IPS DF 4.7 (cell line): ENCODE measurements around the gene ANXA1.

Experiments
- DNase-seq: peaks from one replicate; pipeline ENCODE4 v3.0.0-alpha.2; 2013; ENCODE audit warnings: low spot score; ENCODE audit errors: extremely low read depth

ANXA1 gene

DNA sequence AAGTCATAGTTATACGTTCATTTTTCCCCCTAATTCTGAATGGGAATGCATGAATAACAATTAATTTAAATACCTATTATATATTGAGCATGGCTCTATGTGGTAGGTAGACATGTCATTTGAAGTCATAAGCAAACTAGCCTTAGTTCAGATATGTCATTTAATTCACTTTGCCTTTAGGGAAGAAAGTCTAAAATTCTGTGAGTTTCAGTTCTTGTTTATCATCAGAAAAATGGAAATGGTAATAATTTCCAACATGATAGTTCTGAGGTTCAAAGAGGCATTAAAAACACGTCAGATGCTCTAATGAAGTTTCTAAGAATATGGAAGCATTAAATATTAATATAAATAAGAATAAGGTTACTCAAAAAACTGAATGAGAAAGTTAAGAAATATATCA is 13.1 kb upstream of the ANXA1 start:
- no peak for DNase-seq

GRCh38 chr9:73141282-73141681 is 10.4 kb upstream of the ANXA1 start:
- DNase-seq: no peak

GRCh38 chr9:73143711-73144328 is 7.8 kb upstream of the ANXA1 start:
- no peak for DNase-seq

GRCh38 chr9:73146111-73146815 is 5.4 kb upstream of the ANXA1 start:
- no peak for DNase-seq

DNA sequence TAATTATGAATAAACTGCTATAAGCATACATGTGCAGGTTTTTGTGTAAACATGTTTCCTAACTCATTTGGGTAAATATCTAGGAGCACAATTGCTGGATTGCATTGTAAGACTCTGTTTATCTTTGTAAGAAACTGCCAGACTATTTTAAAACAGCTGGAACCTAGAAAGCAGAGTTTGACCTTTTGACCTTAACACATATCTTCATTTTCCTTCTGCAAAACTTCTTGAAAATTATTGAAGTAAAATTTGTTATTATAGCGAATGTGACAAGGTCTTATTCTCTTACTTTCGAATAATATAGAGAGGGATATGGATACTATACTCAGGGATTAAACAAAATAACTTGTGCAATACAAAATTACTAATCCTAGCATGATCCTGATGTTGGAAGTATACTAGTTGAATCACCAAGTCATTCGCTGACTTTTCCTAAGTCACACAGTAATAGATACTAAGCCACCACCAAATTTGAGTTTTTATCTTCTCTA is 3.2 kb upstream of the ANXA1 start:
- DNase-seq: no peak

DNA sequence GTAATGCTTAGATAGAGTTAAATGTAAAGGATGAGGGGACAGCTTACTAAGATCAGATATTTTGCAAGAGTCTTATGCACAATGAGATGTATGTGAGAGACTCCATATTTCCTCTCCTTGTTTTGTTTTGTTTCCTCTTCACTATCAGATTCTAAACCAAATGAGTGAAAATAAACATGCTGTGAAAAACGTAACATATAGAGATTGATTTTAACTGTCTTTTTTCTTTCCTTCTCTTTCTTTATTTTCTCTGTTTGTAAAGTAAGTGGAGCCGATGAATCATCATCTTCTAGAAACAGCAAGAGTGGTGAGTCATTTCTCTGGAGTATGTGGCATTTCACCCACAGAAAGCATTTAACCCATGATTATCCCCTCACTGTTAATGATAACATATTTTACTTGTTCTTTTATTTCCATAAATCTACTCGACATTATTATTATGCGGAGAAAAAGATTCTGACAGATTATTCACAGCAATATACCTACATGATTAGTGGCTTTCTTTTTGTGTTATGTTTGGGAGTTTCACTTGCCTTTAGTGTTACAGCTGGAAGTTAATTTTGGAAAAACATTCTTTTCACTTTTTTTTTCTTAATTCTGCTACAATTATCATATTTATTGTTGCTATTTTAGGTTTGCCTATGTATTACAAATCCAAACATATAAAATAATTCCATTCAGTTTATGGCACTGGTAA is 2.1 kb upstream of the ANXA1 start:
- no peak for DNase-seq

DNA sequence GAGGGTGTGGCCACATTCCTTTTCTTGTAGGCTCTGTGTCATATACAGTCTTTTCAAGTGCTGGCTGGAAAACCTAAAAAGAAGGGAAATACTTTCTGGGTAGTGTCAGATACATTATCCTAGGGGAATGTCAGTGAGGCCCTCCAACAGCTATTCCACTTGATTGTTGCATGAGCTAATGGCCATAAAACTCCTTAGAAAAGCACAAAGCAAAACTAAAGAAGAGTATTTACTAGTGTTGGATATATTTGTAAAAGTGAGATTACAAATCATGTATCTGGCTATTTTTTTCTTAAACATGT is 829 bp downstream of the ANXA1 start:
- DNase-seq: no peak

DNA sequence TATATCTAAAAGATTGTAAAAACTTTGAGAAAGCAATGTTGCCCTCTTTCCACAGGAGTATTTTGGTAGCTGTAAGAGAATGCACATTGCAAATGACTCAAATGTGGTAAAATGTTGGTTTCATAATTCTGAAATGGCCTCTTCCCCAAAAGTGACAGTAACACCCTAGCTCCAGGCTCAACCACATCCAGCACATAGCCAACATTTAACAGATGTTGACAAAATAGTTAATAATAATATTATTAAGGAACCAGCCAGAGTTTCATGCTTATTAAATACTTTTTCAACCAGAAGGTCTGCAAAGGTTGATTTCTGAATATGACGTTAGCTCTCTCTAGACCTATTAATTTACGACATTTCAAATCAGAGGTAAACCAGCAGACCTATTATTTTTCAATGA is 1.3 kb downstream of the ANXA1 start:
- no peak for DNase-seq

DNA sequence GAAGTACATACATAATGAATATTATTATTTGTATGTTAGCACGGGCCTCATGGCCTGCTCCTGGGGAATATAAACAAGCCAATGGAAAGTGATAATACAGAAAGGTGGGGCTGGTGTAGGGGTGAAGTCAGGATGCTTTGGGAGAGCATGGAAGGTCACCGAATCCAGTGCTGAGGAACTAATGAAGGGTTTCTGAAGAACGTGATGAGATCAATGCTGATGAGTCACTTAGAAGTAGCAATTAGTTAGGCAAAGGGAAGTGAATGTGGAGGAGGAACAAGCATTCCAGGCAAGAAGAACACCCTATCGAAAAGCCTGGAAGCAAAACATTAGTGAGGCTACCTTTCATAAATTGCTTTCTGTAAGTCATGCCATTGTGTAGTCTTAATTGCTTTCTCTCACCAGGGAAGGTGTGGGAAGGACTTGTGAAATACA is 2.1 kb downstream of the ANXA1 start:
- DNase-seq: no peak

GRCh38 chr9:73154271-73154670 is 2.6 kb downstream of the ANXA1 start:
- no peak for DNase-seq

DNA sequence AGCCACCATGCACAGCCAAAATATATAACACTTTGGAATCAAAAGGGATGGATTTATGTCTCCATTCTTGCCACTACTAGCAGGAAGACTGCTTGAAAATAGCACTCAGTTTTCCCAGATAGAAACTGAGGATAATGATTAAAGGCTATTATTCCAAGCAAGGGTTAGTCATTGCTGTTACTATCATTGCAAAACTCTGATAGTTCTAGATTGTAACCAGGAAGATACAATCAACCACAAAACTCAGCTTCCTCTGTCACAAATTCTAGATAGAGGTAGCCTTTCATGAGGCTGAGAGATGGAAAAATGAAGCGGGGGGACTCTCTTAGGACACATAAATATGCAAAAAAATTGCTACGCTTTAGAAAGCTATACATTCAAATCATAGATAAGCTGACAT is 3.1 kb downstream of the ANXA1 start:
- no peak for DNase-seq

DNA sequence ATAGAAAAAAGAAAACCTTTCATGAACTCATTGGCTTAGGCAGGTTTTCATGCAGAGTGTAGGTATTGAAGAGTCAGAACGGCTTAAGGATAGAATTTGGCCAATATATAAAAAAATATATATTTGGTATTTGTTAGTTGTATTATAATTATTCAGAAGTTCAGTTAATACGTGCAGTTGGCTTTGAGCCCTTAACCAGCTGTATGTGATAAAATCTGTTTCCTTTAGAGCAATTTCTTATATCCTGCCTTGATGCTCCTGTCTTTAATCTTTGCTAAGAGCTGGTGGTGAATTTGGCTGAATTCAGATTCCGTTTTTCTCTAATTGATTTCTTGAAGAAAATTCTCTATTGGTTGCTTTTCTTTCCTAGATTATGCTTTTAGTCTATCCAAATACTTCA is 3.7 kb downstream of the ANXA1 start:
- no peak for DNase-seq

GRCh38 chr9:73155968-73156864 is 4.6 kb downstream of the ANXA1 start:
- DNase-seq: no peak

DNA sequence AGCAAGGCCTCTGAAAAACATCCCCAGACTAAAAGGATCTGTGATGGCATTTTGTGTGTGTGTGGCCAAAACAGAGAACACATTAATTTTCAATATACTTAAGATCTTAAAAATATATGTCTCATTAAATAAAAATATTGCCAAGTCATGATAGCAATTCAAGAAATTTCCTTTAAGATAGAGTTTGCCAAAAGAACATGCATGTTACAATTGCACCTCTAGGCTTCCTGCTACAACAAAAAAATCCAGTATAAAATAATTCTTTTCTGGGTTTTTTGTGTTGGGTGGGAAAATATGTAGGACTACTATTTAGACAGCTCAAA is 5.2 kb downstream of the ANXA1 start:
- DNase-seq: no peak

- DNase-seq: no peak
Measured at GRCh38 chr9:73157811-73158210, 6.1 kb downstream of the ANXA1 start.

GRCh38 chr9:73158723-73159122 is 7.1 kb downstream of the ANXA1 start:
- DNase-seq: no peak

- no peak for DNase-seq
Measured at GRCh38 chr9:73160868-73161267, 9.2 kb downstream of the ANXA1 start.

- DNase-seq: no peak
Measured at GRCh38 chr9:73162987-73163768, 11.5 kb downstream of the ANXA1 start.

- DNase-seq: no peak
Measured at GRCh38 chr9:73165911-73166310, 14.2 kb downstream of the ANXA1 start.

DNA sequence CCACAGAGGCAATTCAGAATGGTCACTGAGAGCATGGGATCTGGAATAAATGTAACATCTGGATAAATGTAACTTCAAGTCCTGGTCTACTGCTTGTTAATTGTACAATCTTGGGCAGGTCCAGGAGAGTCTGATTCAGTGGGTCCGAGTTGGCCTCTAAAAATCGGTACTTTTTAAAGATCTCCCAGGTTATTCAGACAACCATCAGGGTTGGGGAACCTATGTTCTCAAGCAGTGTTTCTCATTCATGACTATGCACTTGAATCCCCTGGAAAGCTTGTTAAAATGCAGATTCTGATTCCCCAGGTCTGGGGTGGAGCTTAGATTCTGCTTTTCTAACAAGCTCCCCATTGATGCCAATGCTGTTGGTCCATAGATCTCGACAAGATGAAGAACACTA is 14.8 kb downstream of the ANXA1 start:
- no peak for DNase-seq

GRCh38 chr9:73167614-73168013 is 15.9 kb downstream of the ANXA1 start:
- no peak for DNase-seq
